Lower lobe of right lung (tissue), 2 donors: ENCODE results near the gene RALGAPA1. TPM values are rescaled to one million over a fixed set of nuclear protein-coding genes. Genes with fewer than 3 reads are reported as not detected.

Experiments
- ATAC-seq, 2 donors: fragments of 200-7000 bp; cut with Tn5 transposase; one replicate each; pipeline ENCODE4 v1.9.1; 2020 to 2022; ENCODE audit warnings: mild to moderate bottlenecking in 2 of 2, moderate library complexity in 2 of 2
- DNase-seq: peaks from one replicate; pipeline ENCODE4 v3.0.0-alpha.2; 2020
- H3K27ac ChIP-seq: fragments of 200-600 bp; one replicate; pipeline ENCODE4 v1.8.0; 2022
- H3K27me3 ChIP-seq: fragments of 200-600 bp; one replicate; pipeline ENCODE4 v1.8.0; 2022; ENCODE audit warnings: low read depth
- H3K36me3 ChIP-seq: fragments of 200-600 bp; one replicate; pipeline ENCODE4 v1.8.0; 2022; ENCODE audit warnings: mild to moderate bottlenecking
- H3K4me1 ChIP-seq: fragments of 200-600 bp; one replicate; pipeline ENCODE4 v1.8.0; 2022
- H3K4me3 ChIP-seq: fragments of 200-600 bp; one replicate; pipeline ENCODE4 v1.8.0; 2022; ENCODE audit warnings: mild to moderate bottlenecking
- H3K9me3 ChIP-seq: fragments of 200-600 bp; one replicate; pipeline ENCODE4 v1.8.0; 2022
- intact Hi-C: fragments of 100-400 bp; cut with DNase I; formaldehyde crosslinking; loops from one replicate; pipeline ENCODE4 v1.11.0; 2022
- total RNA-seq: library from RNA; stranded (reverse); fragmentation: NEBNext Ultra II Directional; extraction: Animal tissue kit (Norgen Biotek cat#: 25700); gene quantifications from one replicate; pipeline ENCODE4 v1.2.1, GENCODE V29; 2021
- TF ChIP-seq, protein P1 (sequence below): fragments of 200-600 bp; IDR thresholded peaks from one replicate; pipeline ENCODE4 v1.8.0; 2022; ENCODE audit warnings: antibody characterized with exemption, mild to moderate bottlenecking
- donor health status: DM: no; HTN: yes; CAD: no; lungs with severe emphysema.

Gene RALGAPA1
- total RNA-seq, 1 donor from 2014 or later: 64.9 TPM

DNA sequence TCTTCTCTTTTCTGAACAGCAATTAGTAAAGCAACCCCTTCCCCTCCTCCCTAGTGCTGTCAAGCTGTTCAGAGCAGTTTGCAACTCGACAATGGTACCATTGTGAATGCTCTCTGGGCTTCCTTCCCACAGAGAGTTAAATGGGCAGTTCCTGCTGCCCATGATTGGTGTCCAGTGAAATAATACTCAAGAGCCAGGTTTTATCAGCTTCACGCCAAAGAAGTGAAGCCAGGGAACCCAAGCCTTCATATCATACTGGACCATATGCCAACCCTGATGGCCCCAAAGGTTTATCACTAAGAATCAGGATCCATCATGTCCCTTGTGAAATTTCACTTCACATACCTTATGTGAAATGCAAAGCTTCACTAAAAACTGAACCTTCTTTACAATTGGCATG, 250.4 kb downstream of the RALGAPA1 start:
- H3K27ac ChIP-seq: no peak overlapping the region
- intact Hi-C loops: no loop called here
- DNase-seq (no peak), ATAC-seq (no peak)
- no peak overlapping the region for H3K4me3 ChIP-seq
- no peaks in the 10 kb centered on the region for H3K27me3 ChIP-seq
- no peaks in the 10 kb centered on the region for H3K36me3 ChIP-seq
- H3K9me3 ChIP-seq: no peaks in the 10 kb centered on the region
- TF ChIP-seq, protein P1, sequence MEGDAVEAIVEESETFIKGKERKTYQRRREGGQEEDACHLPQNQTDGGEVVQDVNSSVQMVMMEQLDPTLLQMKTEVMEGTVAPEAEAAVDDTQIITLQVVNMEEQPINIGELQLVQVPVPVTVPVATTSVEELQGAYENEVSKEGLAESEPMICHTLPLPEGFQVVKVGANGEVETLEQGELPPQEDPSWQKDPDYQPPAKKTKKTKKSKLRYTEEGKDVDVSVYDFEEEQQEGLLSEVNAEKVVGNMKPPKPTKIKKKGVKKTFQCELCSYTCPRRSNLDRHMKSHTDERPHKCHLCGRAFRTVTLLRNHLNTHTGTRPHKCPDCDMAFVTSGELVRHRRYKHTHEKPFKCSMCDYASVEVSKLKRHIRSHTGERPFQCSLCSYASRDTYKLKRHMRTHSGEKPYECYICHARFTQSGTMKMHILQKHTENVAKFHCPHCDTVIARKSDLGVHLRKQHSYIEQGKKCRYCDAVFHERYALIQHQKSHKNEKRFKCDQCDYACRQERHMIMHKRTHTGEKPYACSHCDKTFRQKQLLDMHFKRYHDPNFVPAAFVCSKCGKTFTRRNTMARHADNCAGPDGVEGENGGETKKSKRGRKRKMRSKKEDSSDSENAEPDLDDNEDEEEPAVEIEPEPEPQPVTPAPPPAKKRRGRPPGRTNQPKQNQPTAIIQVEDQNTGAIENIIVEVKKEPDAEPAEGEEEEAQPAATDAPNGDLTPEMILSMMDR: no peak
- H3K4me1 ChIP-seq: no peaks in the 10 kb centered on the region

DNA sequence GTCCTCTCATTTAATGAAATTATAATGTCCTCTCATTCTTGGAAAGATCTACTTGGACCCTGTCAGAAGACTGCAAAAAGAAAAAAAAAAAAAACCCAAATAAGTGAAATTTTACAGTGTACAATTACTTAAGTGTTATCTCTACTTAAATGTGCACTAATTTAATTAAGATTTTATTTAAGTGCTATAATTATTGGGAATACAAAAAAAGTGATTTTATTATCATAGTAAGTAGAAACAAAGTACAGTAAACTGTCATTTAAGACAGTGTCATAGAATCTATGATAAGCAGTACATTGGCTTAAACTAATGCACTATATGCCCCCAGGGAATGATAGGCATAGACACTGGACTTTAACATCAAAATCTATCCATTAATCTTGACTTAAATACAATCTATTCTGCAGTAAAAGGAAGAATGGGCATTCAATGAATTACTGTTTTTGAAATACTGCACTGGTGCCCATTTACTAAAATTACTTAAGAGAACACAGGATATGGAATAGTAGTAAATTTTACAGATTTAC, 251.8 kb downstream of the RALGAPA1 start:
- H3K27ac ChIP-seq: no peak overlapping the region
- H3K27me3 ChIP-seq: no peaks in the 10 kb centered on the region
- TF ChIP-seq, protein P1: no peak
- no peaks in the 10 kb centered on the region for H3K4me1 ChIP-seq
- H3K9me3 ChIP-seq: no peaks in the 10 kb centered on the region
- ATAC-seq (no peak), DNase-seq (no peak)
- intact Hi-C loops: no loop called here
- H3K4me3 ChIP-seq: no peak overlapping the region
- no peaks in the 10 kb centered on the region for H3K36me3 ChIP-seq

DNA sequence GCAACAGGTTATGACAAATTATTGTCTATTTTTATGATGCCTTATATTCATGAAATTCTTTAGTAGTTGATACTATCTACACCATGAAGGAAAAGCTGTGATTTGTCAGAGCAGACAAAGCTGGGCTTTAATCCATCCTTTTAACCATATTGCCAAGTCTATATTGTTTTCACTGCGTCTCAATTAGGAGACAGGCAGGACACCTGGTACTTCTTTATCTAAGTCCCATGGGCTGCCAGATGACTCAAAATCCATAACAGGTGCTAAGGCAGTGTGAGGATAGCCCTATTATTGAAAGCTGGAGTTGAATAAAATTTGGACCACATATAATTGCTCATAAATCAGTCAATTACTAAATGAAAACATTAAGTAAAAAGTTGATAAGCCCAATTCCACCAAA, 252.5 kb downstream of the RALGAPA1 start:
- no peak for DNase-seq
- H3K36me3 ChIP-seq: no peaks in the 10 kb centered on the region
- no peak for ATAC-seq
- TF ChIP-seq, protein P1: no peak
- no peaks in the 10 kb centered on the region for H3K27me3 ChIP-seq
- H3K27ac ChIP-seq: no peak overlapping the region
- no peaks in the 10 kb centered on the region for H3K9me3 ChIP-seq
- H3K4me3 ChIP-seq: no peak overlapping the region
- intact Hi-C loops: no loop called here
- H3K4me1 ChIP-seq: no peaks in the 10 kb centered on the region

DNA sequence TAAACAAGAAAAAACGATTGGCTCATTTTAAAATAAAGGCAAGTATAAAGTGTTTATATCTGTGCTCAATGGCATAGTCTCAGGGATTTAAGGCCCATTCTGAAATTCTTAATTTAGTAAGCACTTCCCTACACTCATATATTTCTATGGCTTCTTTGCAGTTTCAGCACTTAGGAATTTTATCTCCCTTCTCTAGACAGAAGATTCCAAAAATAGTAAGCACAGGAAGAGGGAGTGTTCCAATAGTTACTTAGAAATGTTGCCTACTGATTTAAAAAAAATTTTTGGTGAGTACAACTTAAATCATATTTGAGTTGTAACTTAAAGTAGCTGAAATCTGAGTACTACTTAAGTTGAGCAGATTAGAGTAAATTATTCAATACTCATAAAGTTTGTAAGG, 255.3 kb downstream of the RALGAPA1 start:
- H3K9me3 ChIP-seq: no peaks in the 10 kb centered on the region
- ATAC-seq (no peak), DNase-seq (no peak)
- no peaks in the 10 kb centered on the region for H3K4me1 ChIP-seq
- TF ChIP-seq, protein P1: no peak
- H3K36me3 ChIP-seq: no peaks in the 10 kb centered on the region
- H3K27me3 ChIP-seq: no peaks in the 10 kb centered on the region
- H3K4me3 ChIP-seq: no peak overlapping the region
- intact Hi-C loops: no loop called here
- H3K27ac ChIP-seq: no peak overlapping the region

DNA sequence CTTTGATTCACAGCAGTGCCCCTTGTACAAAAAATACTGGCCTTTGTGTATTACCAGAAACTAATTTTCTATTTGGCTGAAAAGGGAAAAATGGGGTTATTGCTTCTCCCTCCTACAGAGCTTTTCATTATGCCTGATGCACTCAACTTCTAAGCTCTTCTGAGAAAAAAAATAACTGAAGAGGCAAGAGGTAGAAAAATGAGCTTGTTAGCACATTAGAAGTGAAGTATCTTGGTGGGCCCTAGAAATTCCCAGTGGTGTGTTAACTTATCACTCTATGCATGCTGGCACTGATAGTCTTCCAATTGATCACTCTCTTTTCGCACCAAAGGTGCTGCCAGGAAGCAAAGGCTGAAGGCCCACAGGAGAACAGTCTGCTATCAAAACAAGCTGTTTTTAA, 258.0 kb downstream of the RALGAPA1 start:
- Histone ChIP-seq H3K9me3 (no peaks in the 10 kb centered on the region), H3K4me3 (no peak overlapping the region), H3K4me1 (no peaks in the 10 kb centered on the region), H3K27me3 (no peaks in the 10 kb centered on the region), H3K27ac (no peak overlapping the region), H3K36me3 (no peaks in the 10 kb centered on the region)
- DNase-seq: no peak
- intact Hi-C loops: no loop called here
- no peak for ATAC-seq
- TF ChIP-seq, protein P1: no peak

DNA sequence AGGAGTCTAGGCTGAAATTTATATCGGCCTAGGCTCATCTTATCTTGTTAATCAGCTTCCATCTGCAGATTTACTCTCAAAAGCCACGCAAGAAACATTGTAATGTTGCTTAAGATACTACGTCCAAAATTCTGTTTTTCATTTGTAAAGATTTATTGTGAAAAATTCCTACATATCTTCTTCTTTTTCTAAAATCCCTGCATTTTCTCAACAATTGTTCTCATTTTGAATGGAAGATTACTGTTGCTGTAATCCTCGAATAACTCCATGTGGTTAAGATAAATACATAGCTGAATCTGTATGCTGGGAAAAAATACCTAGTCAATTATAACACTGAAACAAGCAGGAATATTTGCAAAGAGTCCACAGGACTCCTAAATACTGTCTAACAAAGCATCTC, 259.5 kb downstream of the RALGAPA1 start:
- no peak for DNase-seq
- no peak for ATAC-seq
- TF ChIP-seq, protein P1: no peak

More for the DNA sequence above, 259.5 kb downstream of the RALGAPA1 start:
- intact Hi-C loops: no loop called here
- no peak overlapping the region for H3K4me3 ChIP-seq
- H3K4me1 ChIP-seq: no peaks in the 10 kb centered on the region
- no peaks in the 10 kb centered on the region for H3K27me3 ChIP-seq
- no peak overlapping the region for H3K27ac ChIP-seq
- no peaks in the 10 kb centered on the region for H3K36me3 ChIP-seq
- H3K9me3 ChIP-seq: no peaks in the 10 kb centered on the region
